ENCODE measurements around the gene LACTBL1.

Gene LACTBL1

GRCh38 chr1:22913421-22914141 is 59.1 kb downstream of the LACTBL1 start:
- FAIRE-seq (no peak), DNase-seq (ENCODE audit: low spot score) (no peak)

- FAIRE-seq (peak; percentile 56), DNase-seq (ENCODE audit: low spot score) (no peak)
Measured at GRCh38 chr1:22912311-22912710, 60.4 kb downstream of the LACTBL1 start.

- peak; percentile 5 for FAIRE-seq
- DNase-seq (ENCODE audit: low spot score): no peak
Measured at GRCh38 chr1:22910986-22911651, 61.5 kb downstream of the LACTBL1 start.

GRCh38 chr1:22910286-22910685 is 62.4 kb downstream of the LACTBL1 start:
- DNase-seq (ENCODE audit: low spot score): no peak
- FAIRE-seq: no peak

GRCh38 chr1:22908880-22909426 is 63.7 kb downstream of the LACTBL1 start:
- DNase-seq (ENCODE audit: low spot score) (no peak), FAIRE-seq (no peak)

- no peak for FAIRE-seq
- DNase-seq (ENCODE audit: low spot score): no peak
Measured at GRCh38 chr1:22907528-22907927, 65.1 kb downstream of the LACTBL1 start.

GRCh38 chr1:22906968-22907367 is 65.7 kb downstream of the LACTBL1 start:
- FAIRE-seq (no peak), DNase-seq (ENCODE audit: low spot score) (no peak)

GRCh38 chr1:22903113-22903512 is 69.6 kb downstream of the LACTBL1 start:
- FAIRE-seq (no peak), DNase-seq (ENCODE audit: low spot score) (no peak)
